Mammary microvascular endothelial cell (primary cell): ENCODE data around the gene SLC25A30. TPM values are rescaled to one million over a fixed set of nuclear protein-coding genes. Genes with fewer than 3 reads are reported as not detected.

Source experiments
- total RNA-seq: library from RNA; depleted of rRNA; stranded (reverse); fragments of >200 nt; gene quantifications from 2 replicates; pipeline ENCODE4 v1.2.3, GENCODE V29; 2015

SLC25A30 gene, protein sequence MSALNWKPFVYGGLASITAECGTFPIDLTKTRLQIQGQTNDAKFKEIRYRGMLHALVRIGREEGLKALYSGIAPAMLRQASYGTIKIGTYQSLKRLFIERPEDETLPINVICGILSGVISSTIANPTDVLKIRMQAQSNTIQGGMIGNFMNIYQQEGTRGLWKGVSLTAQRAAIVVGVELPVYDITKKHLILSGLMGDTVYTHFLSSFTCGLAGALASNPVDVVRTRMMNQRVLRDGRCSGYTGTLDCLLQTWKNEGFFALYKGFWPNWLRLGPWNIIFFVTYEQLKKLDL
- 8.0 and 12.4 TPM in 2 replicates for total RNA-seq

DNA sequence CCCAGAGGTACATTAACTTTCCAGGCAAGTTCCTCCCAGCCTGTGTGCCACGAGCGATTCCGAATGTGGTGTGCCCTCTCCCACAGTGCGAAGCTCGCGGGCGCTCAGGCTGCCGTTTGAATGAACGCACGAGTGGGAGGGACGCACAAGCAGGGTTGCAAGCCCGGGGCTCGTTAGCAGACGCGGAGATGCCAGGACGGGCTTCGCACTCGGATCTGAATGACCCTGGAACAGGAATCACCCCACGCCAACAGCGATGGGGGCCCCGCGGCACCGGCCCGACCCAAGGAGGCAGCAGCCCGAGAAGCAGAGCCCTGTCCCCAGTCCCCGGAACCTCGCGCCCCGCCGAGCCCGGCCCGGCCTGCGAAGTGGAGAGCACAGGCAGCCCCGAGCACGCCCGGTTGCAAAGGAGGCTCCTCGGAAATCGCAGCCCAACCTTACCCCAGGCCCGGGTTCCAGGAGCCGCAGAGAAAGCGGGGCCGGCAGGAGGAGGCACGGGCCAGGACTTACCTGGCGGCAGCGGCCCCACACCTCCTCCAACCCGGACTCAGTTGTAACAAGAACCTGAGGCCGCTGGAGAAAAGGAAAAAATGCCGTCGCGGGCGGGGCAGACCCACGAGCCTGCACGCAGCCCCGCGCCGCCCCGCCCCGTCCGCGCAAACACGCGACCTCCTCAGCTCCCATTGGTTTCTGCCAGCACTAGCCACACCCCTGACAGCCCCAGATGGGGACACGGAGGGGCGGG lies at the start of gene SLC25A30:
SLC25A30 (minus strand) TSS at position 584 of the 745 bp plus-strand sequence. CDS start 6,948 bp downstream, outside the sequence.

GRCh38 chr13:45464687-45465453 lies 46.7 kb upstream of the SLC25A30 start, which contains the start of gene COG3:
Gene COG3 (plus strand): TSS chr13:45464939. CDS start chr13:45465037, 98 bp downstream.

Other genes starting within 250 kb of the SLC25A30 start
- gene KCTD4, start 217.3 kb downstream of the SLC25A30 start, total RNA-seq = not detected in 2 replicates
- gene TPT1, start 77.2 kb downstream of the SLC25A30 start, total RNA-seq = 1,391 and 1,484 TPM in 2 replicates
- gene COG3, start 46.6 kb upstream of the SLC25A30 start, total RNA-seq = 14.3 and 16.2 TPM in 2 replicates
- not detected in 2 replicates for gene ERICH6B, start 197.4 kb upstream of the SLC25A30 start, total RNA-seq